Thyroid gland (tissue), 4 donors: Measurements from ENCODE around the gene SLC6A19.

Experiments
- POLR2A ChIP-seq, 2 donors: fragments of 450-650 bp; IDR thresholded peaks; one replicate each; pipeline ENCODE4 v1.6.1; 2017; ENCODE audit warnings: antibody characterized with exemption in 2 of 2, mild to moderate bottlenecking in 2 of 2, moderate library complexity in 1 of 2
- TF ChIP-seq, protein P1 (sequence below), 6 experiments: fragments of 200-600 bp in 3 of 6; fragments of 450-650 bp in 3 of 6; sonication (generic) in 3 of 6; IDR thresholded peaks; one replicate each; pipeline ENCODE4 v1.5.1; 2016 to 2019; ENCODE audit warnings: antibody characterized with exemption in 6 of 6, mild to moderate bottlenecking in 2 of 6, inconsistent platforms in 1 of 6, moderate library complexity in 1 of 6

DNA sequence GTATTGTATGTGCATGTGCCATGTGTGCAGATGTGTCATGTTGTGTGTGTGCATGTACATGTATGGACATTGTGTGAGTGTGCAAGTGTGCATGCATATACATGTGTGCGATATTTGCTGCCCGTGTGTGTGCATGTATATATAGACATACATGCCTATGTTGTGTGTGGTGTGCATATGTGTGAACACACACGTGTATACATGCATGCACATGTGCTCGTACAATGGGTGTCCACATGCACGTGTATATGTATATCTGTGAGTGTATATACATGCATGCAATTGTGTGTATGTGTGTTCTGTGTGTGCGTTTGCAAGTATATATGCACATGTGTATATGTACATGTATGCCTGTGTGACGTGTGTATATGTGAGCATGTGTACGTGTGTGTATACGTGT lies 20.8 kb downstream of the SLC6A19 start:
- TF ChIP-seq, protein P1, sequence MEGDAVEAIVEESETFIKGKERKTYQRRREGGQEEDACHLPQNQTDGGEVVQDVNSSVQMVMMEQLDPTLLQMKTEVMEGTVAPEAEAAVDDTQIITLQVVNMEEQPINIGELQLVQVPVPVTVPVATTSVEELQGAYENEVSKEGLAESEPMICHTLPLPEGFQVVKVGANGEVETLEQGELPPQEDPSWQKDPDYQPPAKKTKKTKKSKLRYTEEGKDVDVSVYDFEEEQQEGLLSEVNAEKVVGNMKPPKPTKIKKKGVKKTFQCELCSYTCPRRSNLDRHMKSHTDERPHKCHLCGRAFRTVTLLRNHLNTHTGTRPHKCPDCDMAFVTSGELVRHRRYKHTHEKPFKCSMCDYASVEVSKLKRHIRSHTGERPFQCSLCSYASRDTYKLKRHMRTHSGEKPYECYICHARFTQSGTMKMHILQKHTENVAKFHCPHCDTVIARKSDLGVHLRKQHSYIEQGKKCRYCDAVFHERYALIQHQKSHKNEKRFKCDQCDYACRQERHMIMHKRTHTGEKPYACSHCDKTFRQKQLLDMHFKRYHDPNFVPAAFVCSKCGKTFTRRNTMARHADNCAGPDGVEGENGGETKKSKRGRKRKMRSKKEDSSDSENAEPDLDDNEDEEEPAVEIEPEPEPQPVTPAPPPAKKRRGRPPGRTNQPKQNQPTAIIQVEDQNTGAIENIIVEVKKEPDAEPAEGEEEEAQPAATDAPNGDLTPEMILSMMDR (IDR thresholded peaks at IDR 0.05): no peak
- no peak for TF ChIP-seq POLR2A (IDR thresholded peaks at IDR 0.05)
